ENCODE data around the gene CLCNKA. TPM values are rescaled to one million over a fixed set of nuclear protein-coding genes. Genes with fewer than 3 reads are reported as not detected.
"Not testable (repeated sequence)": the region's sequence is repeated elsewhere in the genome, so short reads cannot be mapped to it uniquely, and the experiment has no call there.

Gene CLCNKA
- polyA plus RNA-seq, 1 of the 3 experiments (the other 2 are of a cell fraction): 0.03 TPM

GRCh38 chr1:15998929-15999328 is 22.9 kb upstream of the CLCNKA start:
- DNase-seq: no peak

GRCh38 chr1:16001274-16001673 is 20.6 kb upstream of the CLCNKA start:
- not testable (repeated sequence) for H3K4me3 ChIP-seq (ENCODE audit: low read depth in 2 of 2, low read length in 1 of 2)

More at GRCh38 chr1:15998929-15999328, 22.9 kb upstream of the CLCNKA start:
- ChIA-PET CTCF (interaction anchor here (0.7 to 2.2 kb wide), 6 partner anchors 10 to 364 kb away, joined by 3 to 13 read pairs (median 4); partner anchors contain the start of gene ZBTB17), POLR2A (no interaction called here)
- Histone ChIP-seq H3K4me1 (ENCODE audit: control insufficient read depth in 1 of 2, insufficient read depth in 2 of 2, low read depth in 1 of 2, low read length in 1 of 2) (no peaks in the 10 kb centered on the region), H2AFZ (ENCODE audit: low read depth) (no peak overlapping the region), H3K27ac (ENCODE audit: low read depth in 2 of 2, low read length in 1 of 2) (no peak overlapping the region), H3K9me3 (no peaks in the 10 kb centered on the region), H3K9me2 (no peaks in the 10 kb centered on the region), H3K27me3 (ENCODE audit: insufficient read depth) (no peaks in the 10 kb centered on the region), H3K4me2 (no peak overlapping the region), H3K9ac (no peak overlapping the region), H3K79me2 (ENCODE audit: insufficient read depth) (no peaks in the 10 kb centered on the region), H3K4me3 (ENCODE audit: low read depth in 2 of 2, low read length in 1 of 2) (no peak overlapping the region), H3F3A (replicated peaks; ENCODE audit: insufficient read depth) (no peaks in the 10 kb centered on the region), H3K36me3 (replicated peaks in 1 of 2; ENCODE audit: control insufficient read depth in 1 of 2, insufficient read depth in 2 of 2, low read length in 1 of 2) (no peaks in the 10 kb centered on the region), H4K20me1 (ENCODE audit: insufficient read depth) (no peaks in the 10 kb centered on the region)
- 92% methylated on average over 11 of the region's 11 CpGs for WGBS (ENCODE audit: low lambda C conversion rate)
- TF ChIP-seq FOXM1 (IDR thresholded peaks at IDR 0.05; ENCODE audit: low read depth) (no peak), RCOR1 (IDR thresholded peaks at IDR 0.05; ENCODE audit: low read length) (no peak), USF1 (IDR thresholded peaks at IDR 0.05; ENCODE audit: borderline replicate concordance, low read depth) (no peak), EZH2phosphoT487 (IDR thresholded peaks at IDR 0.05; ENCODE audit: borderline replicate concordance, low read depth) (no peak), USF2 (IDR thresholded peaks at IDR 0.05; ENCODE audit: borderline replicate concordance, low read depth, low read length) (no peak), GABPA (IDR thresholded peaks at IDR 0.05; ENCODE audit: low read depth) (no peak), NRF1 (IDR thresholded peaks at IDR 0.05; ENCODE audit: low read depth, low read length) (no peak), RFX5 (IDR thresholded peaks at IDR 0.05; ENCODE audit: low read length) (no peak), FOSL2 (IDR thresholded peaks at IDR 0.05; ENCODE audit: borderline replicate concordance, low read depth) (no peak), NFIC (IDR thresholded peaks at IDR 0.05; ENCODE audit: borderline replicate concordance) (no peak), JUND (IDR thresholded peaks at IDR 0.05) (no peak), YY1 (IDR thresholded peaks at IDR 0.05; ENCODE audit: low read depth) (no peak), POLR2AphosphoS5 (IDR thresholded peaks at IDR 0.05; ENCODE audit: low read depth, low read length) (no peak), ELF1 (IDR thresholded peaks at IDR 0.05) (no peak), MAX (IDR thresholded peaks at IDR 0.05; ENCODE audit: low read depth) (no peak), MEF2A (IDR thresholded peaks at IDR 0.05; ENCODE audit: borderline replicate concordance, low read depth) (no peak), CTCF (IDR thresholded peaks at IDR 0.05) (no peak), REST (IDR thresholded peaks at IDR 0.05; ENCODE audit: low read depth, low read length) (no peak)

More at GRCh38 chr1:16001274-16001673, 20.6 kb upstream of the CLCNKA start:
- H3K27me3 ChIP-seq (ENCODE audit: insufficient read depth); H3K4me1 ChIP-seq (ENCODE audit: control insufficient read depth in 1 of 2, insufficient read depth in 2 of 2, low read depth in 1 of 2, low read length in 1 of 2); H3K79me2 ChIP-seq (ENCODE audit: insufficient read depth); H4K20me1 ChIP-seq (ENCODE audit: insufficient read depth); H3K9ac ChIP-seq; H3K27ac ChIP-seq (ENCODE audit: low read depth in 2 of 2, low read length in 1 of 2); H2AFZ ChIP-seq (ENCODE audit: low read depth); H3K9me2 ChIP-seq; H3F3A ChIP-seq (replicated peaks; ENCODE audit: insufficient read depth); H3K9me3 ChIP-seq; H3K4me2 ChIP-seq; POLR2A ChIA-PET; DNase-seq; H3K36me3 ChIP-seq (replicated peaks in 1 of 2; ENCODE audit: control insufficient read depth in 1 of 2, insufficient read depth in 2 of 2, low read length in 1 of 2): not testable (repeated sequence)
- 82% methylated on average over 10 of the region's 10 CpGs for WGBS (ENCODE audit: low lambda C conversion rate)
- CTCF ChIA-PET: interaction anchor here (1.8 to 2.7 kb wide), 2 partner anchors 186 to 210 kb away, joined by 6 to 8 read pairs; no protein-coding TSS in a partner anchor
